HL-60/S4 treated with retinoic acid at 250 ng/mL for 4 days and 3 days (cell line): ENCODE data around the gene BMPR1A.

Experiments used
- in situ Hi-C: fragments of 300-500 bp; cut with MboI; formaldehyde crosslinking; loops from 2 replicates; pipeline ENCODE4 v1.7.0; 2022; ENCODE audit warnings: low sequenced_read_pairs

The BMPR1A gene

DNA sequence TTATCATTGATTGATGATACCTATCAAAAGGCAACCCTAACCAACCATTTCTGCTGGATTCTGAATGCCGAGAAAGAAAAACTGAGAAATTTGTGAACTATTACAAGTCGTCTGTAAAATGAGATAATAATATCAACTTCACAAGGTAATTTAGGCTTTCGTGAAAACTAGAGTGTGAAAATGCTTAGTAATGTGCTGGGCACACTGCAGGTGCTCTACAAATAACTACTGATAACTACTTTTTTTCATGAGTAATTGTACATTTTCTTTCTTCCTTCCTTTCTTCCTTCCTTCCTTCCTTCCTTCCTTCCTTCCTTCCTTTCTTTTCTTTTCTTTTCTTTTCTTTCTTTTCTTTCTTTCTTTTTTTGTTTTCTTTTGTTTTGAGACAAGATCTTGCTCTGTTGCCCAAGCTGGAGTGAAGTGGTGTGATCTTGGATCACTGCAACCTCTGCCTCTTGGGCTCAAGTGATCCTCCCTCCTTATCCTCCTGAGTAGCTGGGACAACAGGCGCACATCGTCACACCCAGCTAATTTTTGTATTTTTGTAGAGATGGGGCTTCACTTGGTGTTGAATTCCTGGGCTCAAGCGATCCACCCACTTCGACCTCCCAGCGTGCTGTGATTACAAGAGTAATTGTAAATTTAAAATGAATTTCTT, 42.9 kb downstream of the BMPR1A start:
- in situ Hi-C loops: no loop called here

DNA sequence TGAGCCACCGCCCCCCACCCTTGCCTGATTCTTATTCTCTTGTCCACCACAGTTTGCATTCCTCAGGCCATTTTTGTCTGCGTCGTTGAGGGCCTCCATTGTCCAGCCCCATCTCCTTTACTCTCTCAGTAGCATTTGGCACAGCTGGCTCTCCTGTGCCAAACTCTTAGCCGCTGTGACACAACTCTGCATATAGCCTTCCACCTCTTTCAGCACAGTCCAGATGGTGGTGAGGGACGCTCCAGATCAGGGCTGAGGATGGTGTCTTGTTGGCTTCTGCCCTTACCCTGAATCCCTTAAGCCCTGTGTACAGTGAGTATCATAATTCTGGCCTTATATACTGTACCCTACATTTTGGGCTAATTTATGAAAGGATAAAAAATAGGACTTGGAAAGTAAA, 45.6 kb downstream of the BMPR1A start:
- in situ Hi-C loops: no loop called here

DNA sequence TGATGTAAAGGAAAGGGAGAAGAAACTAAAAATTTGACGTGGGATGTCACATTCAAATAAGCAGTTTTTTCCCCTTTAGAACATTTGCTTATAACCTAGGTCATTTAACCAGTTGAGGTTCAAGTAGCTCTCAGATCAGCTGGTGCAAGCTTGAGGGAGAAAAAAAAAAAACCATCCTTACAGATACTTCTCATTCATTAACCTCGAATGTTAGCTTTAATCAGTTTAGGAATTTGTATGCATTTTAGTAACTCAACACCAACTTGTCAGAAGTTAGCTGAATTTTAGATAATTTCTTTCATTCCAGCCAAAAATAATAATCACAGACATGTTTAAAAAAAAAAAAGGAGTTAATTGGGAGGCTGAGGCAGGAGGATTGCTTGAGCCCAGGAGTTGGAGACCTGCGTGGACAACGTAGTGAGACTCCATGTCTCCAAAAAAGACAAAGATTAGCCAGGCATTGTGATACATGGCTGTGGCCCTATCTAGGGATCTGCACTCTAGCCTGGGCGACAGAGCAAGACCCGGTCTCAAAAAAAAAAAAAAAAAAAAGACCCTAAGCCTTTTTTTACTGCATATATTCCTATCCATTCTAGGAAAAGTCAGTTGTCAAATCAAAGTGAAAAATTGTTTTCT, 46.2 kb downstream of the BMPR1A start:
- in situ Hi-C loops: no loop called here

DNA sequence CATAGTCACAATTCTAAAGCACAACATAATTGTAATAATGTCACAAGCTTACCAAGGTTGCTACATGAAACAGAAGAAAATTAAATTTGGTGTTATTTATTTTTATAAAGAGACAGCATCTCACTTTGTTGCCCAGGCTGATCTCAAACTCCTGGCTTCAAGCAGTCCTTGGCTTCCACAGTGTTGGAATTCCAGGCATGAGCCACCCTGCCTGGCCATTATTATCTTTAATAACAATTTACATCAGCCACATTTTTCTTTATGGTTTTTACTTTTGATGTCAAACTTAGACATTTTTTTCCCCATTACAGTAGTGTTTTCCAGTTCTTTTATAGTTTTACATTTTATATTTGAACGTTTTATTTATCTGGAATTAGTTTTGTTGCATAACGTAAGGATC, 46.7 kb downstream of the BMPR1A start:
- in situ Hi-C loops: no loop called here

DNA sequence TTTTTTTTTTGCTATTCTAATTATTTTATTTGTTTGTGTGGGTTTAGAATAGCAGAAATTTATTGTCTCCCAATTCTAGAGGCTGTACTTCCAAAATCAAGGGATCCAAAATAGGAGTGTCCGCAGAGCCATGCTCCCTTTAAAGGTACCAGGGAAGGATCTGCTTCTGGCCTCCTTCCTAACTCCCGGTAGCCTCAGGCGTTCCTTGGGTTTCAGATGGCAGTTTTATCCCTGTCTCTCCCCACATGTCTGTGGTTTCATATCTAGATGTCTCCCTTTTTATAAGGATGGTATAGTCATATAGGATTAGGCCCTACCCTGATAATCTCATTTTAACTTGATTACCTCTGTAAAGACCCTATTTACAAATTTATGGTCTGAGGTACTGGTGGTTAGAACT, 48.4 kb downstream of the BMPR1A start:
- in situ Hi-C loops: no loop called here

GRCh38 chr10:86813101-86813500, 56.7 kb downstream of the BMPR1A start:
- in situ Hi-C loops: no loop called here

DNA sequence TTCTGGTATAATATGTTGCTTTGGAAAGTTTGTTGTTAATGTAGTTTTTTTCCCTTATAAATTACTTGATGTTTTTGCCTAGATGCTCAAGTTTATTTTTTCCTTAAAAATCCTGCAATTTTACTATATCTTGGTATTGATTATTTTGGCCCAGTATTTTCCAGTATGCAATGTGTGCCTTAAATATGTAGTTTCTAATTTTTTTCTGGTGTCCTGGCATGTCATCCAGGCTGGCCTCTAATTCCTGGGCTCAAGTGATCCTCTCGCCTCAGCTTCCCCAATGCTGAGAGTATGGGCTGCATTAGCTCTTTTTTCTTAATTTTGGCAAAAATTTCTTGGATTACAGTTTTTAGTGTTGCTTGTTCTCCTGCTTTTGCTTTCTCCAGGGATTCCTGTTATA, 57.6 kb downstream of the BMPR1A start:
- in situ Hi-C loops: no loop called here

- in situ Hi-C loops: no loop called here
Observed at GRCh38 chr10:86815035-86815617, 58.7 kb downstream of the BMPR1A start.

GRCh38 chr10:86815640-86816039, 59.2 kb downstream of the BMPR1A start:
- in situ Hi-C loops: no loop called here

DNA sequence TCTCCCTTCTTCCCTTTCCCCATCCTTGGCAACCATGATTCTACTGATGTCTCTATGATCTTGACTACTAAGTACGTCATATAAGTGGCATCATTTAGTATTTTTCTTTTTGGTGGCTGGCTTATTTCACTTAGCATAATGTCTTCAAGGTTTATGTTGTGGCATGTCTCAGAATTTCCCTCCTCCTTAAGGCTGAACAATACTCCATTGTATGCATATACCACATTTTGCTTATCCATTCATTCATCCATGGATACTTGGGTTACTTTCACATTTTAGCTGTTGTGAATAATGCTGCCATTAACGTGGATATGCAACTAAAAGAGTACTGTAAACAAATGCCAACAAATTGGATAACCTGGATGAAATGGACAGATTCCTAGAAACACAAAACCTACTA, 60.8 kb downstream of the BMPR1A start:
- in situ Hi-C loops: no loop called here

DNA sequence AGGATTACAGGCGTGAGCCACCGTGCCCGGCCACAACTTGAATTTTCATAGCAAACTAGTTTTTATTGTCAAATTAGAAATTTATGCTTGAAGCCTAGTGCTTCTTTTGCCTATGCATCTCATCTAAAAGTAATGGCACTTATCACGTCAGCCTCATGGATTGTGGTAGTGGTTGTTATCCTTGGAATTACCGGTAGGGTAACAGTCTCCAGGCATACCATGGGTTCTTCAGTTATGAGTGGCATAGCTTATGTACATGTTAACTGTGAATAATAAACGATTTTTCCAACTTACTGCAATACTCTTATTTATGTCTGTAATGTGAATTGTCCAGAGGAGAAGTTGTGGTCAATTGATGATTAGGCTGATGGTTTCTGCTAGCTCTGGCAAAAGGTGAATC, 63.1 kb downstream of the BMPR1A start:
- in situ Hi-C loops: no loop called here

- in situ Hi-C loops: no loop called here
Observed at GRCh38 chr10:86820509-86820908, 64.1 kb downstream of the BMPR1A start.

DNA sequence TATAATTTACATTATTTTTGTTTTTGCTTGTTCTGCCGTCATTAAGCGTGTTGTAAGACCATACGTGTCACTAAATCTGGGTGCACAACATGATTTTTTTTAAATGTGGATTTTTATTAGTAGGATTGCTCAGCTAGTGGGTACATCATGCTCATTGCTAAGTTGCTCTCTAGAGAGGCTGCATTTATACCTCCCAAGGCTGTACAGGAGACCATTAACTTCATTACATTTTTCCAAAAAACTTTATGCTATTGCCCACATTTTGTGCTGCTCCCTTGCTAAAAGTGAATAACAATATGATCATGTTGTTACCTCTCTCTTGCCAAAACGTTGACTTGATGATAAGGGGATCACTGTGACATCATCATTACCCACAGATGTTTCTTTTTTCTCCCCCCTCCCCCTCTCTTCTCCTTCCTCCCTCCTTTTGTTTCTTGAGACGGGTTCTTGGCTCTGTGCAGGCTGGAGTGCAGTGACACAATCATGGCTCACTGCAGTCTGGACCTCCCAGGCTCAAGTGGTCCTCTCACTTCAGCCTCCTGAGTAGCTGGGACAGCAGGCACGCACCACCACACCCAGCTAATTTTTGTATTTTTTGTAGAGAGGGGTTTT, 65.1 kb downstream of the BMPR1A start:
- in situ Hi-C loops: no loop called here

DNA sequence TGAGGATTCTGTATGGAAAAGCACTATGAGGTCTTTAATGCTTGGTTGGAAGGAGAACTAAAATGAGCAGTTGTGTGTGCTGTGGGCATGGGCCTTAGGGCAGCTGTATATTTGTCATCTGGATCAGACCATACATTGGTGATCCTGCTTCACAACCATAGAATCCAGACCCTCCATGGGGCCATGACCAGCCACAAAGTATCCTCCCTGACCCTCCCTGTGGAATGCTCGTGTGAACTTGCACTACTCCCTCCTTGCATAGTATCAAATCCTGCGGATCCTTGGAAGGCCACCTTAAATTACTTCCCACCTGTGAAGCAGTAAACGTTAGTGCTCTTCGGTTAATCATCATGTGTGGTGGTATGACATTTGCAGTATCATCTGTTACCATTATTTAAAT, 67.1 kb downstream of the BMPR1A start:
- in situ Hi-C loops: no loop called here

GRCh38 chr10:86824151-86824550, 67.7 kb downstream of the BMPR1A start:
- in situ Hi-C loops: no loop called here

- in situ Hi-C loops: no loop called here
Observed at GRCh38 chr10:86825366-86825765, 68.9 kb downstream of the BMPR1A start.

DNA sequence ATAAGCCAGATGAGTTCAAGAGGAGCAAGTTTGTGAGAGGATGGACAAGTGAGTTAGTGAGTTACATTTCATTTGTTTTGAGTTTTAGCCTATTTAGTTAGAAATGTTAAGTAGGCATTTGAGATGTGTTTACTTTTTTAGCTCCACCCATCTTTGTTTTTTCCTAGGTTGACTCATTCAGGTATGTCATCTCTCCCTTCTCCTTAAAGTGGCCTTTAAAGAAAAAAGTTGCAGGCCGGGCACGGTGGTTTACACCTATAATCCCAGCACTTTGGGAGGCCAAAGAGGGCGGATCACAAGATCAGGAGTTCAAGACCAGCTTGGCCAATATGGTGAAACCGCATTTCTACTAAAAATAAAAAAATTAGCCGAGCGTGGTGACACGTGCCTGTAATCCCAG, 71.2 kb downstream of the BMPR1A start:
- in situ Hi-C loops: no loop called here

DNA sequence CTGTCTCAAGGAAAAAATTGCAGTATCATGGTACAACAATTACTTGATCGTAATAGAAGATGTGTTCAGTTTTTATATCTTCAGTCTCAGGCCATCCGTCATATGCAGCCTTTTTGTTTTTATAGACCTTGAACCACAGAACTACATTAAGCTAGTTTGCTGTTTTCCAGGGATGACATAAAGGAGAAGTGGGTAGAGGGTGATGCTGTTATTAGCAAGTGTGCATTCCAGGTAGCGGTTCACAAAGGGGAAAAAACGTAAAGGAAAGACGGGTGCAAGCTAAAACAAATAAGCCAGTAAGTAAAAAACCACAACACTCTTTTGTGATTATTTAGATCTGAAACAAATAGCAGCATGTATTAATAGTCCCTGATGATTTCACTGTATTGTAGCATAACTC, 71.7 kb downstream of the BMPR1A start:
- in situ Hi-C loops: no loop called here

DNA sequence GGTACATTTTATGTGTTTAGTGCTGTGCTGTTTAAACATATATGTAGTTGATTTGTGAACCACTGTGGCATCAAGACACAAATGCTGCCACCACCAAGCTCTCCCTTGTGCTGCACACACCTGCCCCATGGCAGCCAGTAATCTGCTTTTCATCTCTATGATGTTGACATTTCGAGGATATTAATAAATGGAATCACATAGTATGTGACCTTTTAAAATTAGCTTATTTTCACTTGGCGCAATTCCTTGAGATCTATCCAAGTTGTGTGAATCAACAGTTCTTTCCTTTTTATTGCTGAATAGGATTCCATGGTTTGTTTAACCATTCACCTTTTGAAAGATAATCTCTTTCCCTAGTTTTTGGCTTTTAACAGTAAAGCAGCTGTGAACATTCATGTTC, 73.1 kb downstream of the BMPR1A start:
- in situ Hi-C loops: no loop called here

DNA sequence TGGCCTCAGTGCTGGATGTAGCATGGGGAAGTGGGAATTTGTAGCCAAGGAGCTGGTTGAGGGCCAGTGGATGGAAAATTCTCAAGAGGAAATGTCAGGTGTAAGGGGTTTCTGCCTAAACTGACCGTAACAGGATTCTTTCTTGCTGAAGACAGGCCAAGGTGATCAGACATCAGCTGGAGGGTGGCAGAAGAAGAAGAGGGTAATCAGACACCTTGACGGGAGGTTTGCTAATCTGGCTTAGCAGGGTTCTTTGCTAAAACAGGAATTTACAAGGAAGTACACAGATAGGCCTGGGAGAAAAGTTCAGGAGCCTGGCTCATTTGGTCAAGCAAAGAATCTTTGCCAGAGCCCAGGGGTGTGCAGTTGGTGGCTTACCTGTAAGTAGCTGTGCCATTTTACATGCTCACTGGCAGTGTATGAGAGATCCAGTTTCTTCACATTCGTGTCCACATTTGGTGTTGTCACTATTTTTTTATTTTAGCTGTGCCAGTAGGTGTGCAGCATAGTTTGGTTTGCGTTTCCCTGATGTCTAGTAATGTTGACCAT, 73.7 kb downstream of the BMPR1A start:
- in situ Hi-C loops: no loop called here

GRCh38 chr10:86833969-86834368, 77.5 kb downstream of the BMPR1A start:
- in situ Hi-C loops: no loop called here

GRCh38 chr10:86836044-86836443, 79.6 kb downstream of the BMPR1A start:
- in situ Hi-C loops: no loop called here
